Measurements from ENCODE around the gene SH3PXD2A.

DNA sequence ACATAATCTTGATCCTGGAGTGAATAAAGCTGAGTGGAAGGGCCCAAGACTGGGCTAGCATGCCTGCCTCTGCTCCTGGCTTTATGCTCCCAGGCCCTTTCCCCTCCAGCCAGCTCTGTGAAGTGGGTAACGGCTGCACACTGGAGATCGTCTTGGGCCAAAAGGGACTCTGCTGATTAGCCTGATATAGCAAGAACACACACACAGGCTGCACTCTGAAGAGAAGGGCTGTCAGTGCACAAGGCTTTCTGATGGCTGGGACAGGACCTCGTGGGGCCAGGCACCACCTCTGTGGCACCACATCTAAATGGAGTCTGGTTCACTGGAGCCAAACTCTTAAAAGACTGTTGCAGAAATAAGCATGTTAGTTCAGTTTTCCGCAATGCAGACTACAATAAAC lies 200.5 kb downstream of the SH3PXD2A start:
- TF ChIP-seq KLF5 (IDR thresholded peaks at IDR 0.05; ENCODE audit: partially characterized antibody) (no peak), CREB1 (IDR thresholded peaks at IDR 0.05; ENCODE audit: low read depth) (no peak), POLR2AphosphoS5 (IDR thresholded peaks at IDR 0.05; ENCODE audit: low read length) (no peak), EZH2 (IDR thresholded peaks at IDR 0.05; ENCODE audit: borderline replicate concordance, control insufficient read depth, low read depth, low read length) (no peak), RUNX3 (IDR thresholded peaks at IDR 0.05; ENCODE audit: low read length) (no peak), POLR2A (IDR thresholded peaks at IDR 0.05; ENCODE audit: low read depth, low read length) (no peak), EP300 (IDR thresholded peaks at IDR 0.05; ENCODE audit: borderline replicate concordance in 1 of 2, control insufficient read depth in 1 of 2, low read depth in 2 of 2, low read length in 2 of 2) (no peak), RAD21 (IDR thresholded peaks at IDR 0.05; ENCODE audit: insufficient read depth, low read depth, low read length) (no peak)
- TF ChIP-seq, protein P1, sequence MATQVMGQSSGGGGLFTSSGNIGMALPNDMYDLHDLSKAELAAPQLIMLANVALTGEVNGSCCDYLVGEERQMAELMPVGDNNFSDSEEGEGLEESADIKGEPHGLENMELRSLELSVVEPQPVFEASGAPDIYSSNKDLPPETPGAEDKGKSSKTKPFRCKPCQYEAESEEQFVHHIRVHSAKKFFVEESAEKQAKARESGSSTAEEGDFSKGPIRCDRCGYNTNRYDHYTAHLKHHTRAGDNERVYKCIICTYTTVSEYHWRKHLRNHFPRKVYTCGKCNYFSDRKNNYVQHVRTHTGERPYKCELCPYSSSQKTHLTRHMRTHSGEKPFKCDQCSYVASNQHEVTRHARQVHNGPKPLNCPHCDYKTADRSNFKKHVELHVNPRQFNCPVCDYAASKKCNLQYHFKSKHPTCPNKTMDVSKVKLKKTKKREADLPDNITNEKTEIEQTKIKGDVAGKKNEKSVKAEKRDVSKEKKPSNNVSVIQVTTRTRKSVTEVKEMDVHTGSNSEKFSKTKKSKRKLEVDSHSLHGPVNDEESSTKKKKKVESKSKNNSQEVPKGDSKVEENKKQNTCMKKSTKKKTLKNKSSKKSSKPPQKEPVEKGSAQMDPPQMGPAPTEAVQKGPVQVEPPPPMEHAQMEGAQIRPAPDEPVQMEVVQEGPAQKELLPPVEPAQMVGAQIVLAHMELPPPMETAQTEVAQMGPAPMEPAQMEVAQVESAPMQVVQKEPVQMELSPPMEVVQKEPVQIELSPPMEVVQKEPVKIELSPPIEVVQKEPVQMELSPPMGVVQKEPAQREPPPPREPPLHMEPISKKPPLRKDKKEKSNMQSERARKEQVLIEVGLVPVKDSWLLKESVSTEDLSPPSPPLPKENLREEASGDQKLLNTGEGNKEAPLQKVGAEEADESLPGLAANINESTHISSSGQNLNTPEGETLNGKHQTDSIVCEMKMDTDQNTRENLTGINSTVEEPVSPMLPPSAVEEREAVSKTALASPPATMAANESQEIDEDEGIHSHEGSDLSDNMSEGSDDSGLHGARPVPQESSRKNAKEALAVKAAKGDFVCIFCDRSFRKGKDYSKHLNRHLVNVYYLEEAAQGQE (IDR thresholded peaks at IDR 0.05; ENCODE audit: low read depth, low read length), result no peak
- TF ChIP-seq, protein P2, sequence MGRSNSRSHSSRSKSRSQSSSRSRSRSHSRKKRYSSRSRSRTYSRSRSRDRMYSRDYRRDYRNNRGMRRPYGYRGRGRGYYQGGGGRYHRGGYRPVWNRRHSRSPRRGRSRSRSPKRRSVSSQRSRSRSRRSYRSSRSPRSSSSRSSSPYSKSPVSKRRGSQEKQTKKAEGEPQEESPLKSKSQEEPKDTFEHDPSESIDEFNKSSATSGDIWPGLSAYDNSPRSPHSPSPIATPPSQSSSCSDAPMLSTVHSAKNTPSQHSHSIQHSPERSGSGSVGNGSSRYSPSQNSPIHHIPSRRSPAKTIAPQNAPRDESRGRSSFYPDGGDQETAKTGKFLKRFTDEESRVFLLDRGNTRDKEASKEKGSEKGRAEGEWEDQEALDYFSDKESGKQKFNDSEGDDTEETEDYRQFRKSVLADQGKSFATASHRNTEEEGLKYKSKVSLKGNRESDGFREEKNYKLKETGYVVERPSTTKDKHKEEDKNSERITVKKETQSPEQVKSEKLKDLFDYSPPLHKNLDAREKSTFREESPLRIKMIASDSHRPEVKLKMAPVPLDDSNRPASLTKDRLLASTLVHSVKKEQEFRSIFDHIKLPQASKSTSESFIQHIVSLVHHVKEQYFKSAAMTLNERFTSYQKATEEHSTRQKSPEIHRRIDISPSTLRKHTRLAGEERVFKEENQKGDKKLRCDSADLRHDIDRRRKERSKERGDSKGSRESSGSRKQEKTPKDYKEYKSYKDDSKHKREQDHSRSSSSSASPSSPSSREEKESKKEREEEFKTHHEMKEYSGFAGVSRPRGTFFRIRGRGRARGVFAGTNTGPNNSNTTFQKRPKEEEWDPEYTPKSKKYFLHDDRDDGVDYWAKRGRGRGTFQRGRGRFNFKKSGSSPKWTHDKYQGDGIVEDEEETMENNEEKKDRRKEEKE (IDR thresholded peaks at IDR 0.05), result no peak
- TF ChIP-seq, protein P3, sequence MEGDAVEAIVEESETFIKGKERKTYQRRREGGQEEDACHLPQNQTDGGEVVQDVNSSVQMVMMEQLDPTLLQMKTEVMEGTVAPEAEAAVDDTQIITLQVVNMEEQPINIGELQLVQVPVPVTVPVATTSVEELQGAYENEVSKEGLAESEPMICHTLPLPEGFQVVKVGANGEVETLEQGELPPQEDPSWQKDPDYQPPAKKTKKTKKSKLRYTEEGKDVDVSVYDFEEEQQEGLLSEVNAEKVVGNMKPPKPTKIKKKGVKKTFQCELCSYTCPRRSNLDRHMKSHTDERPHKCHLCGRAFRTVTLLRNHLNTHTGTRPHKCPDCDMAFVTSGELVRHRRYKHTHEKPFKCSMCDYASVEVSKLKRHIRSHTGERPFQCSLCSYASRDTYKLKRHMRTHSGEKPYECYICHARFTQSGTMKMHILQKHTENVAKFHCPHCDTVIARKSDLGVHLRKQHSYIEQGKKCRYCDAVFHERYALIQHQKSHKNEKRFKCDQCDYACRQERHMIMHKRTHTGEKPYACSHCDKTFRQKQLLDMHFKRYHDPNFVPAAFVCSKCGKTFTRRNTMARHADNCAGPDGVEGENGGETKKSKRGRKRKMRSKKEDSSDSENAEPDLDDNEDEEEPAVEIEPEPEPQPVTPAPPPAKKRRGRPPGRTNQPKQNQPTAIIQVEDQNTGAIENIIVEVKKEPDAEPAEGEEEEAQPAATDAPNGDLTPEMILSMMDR (IDR thresholded peaks at IDR 0.05 in 2 of 3, conservative IDR thresholded peaks at IDR 0.05 in 1 of 3; ENCODE audit: control insufficient read depth in 2 of 3, extremely low read depth in 1 of 3, insufficient read depth in 1 of 3, low read depth in 3 of 3, low read length in 3 of 3), result no peak

Measured in GM12878 (cell line).